ENCODE results near the gene ZBP1.

GRCh38 chr20:57566399-57566798, 53.8 kb downstream of the ZBP1 start:
- TF ChIP-seq USF2 (IDR thresholded peaks at IDR 0.05; ENCODE audit: borderline replicate concordance, low read depth, low read length) (no peak), CTCF (IDR thresholded peaks at IDR 0.05) (no peak), POLR2AphosphoS5 (IDR thresholded peaks at IDR 0.05; ENCODE audit: low read depth, low read length) (no peak)
